Measurements from ENCODE around the gene LIN7C. TPM values are rescaled to one million over a fixed set of nuclear protein-coding genes. Genes with fewer than 3 reads are reported as not detected.

LIN7C gene
- total and polyA plus RNA-seq, 2 experiments from 2014 or later: 13.1 to 18.8 TPM

- no peak for TF ChIP-seq CTCF (IDR thresholded peaks at IDR 0.05; ENCODE audit: low read depth, low read length)
- Histone ChIP-seq H3K4me3 (no peak overlapping the region), H3K27me3 (no peaks in the 10 kb centered on the region), H3K9me3 (ENCODE audit: low read depth) (no peaks in the 10 kb centered on the region), H3K4me1 (ENCODE audit: low read depth) (no peaks in the 10 kb centered on the region), H3K27ac (no peak overlapping the region), H3K36me3 (no peaks in the 10 kb centered on the region)
- DNase-seq (ENCODE audit: low read depth in 1 of 2, low spot score in 1 of 2): peak in 1 of 2 donors; percentile 14
Measured at GRCh38 chr11:27532652-27533325, 26.2 kb upstream of the LIN7C start.

- H3K36me3 ChIP-seq: no peaks in the 10 kb centered on the region
- DNase-seq (ENCODE audit: low read depth in 1 of 2, low spot score in 1 of 2): no peak
- peak; percentile 11 for TF ChIP-seq CTCF (IDR thresholded peaks at IDR 0.05; ENCODE audit: low read depth, low read length)
- no peaks in the 10 kb centered on the region for H3K27me3 ChIP-seq
- no peak overlapping the region for H3K4me3 ChIP-seq
- no peaks in the 10 kb centered on the region for H3K9me3 ChIP-seq (ENCODE audit: low read depth)
- H3K27ac ChIP-seq: no peak overlapping the region
- no peaks in the 10 kb centered on the region for H3K4me1 ChIP-seq (ENCODE audit: low read depth)
Measured at GRCh38 chr11:27528712-27529111, 22.1 kb upstream of the LIN7C start.

- H3K9me3 ChIP-seq (ENCODE audit: low read depth): no peaks in the 10 kb centered on the region
- no peaks in the 10 kb centered on the region for H3K27me3 ChIP-seq
- H3K4me1 ChIP-seq (ENCODE audit: low read depth): no peaks in the 10 kb centered on the region
- DNase-seq (ENCODE audit: low read depth in 1 of 2, low spot score in 1 of 2): no peak
- H3K4me3 ChIP-seq: no peak overlapping the region
- H3K27ac ChIP-seq: no peak overlapping the region
- no peaks in the 10 kb centered on the region for H3K36me3 ChIP-seq
- no peak for TF ChIP-seq CTCF (IDR thresholded peaks at IDR 0.05; ENCODE audit: low read depth, low read length)
Measured at GRCh38 chr11:27526535-27526934, 20.0 kb upstream of the LIN7C start.

GRCh38 chr11:27525824-27526516 is 19.4 kb upstream of the LIN7C start:
- Histone ChIP-seq H3K4me1 (ENCODE audit: low read depth) (no peaks in the 10 kb centered on the region), H3K27me3 (no peaks in the 10 kb centered on the region), H3K9me3 (ENCODE audit: low read depth) (no peaks in the 10 kb centered on the region), H3K36me3 (no peaks in the 10 kb centered on the region), H3K4me3 (no peak overlapping the region), H3K27ac (no peak overlapping the region)
- TF ChIP-seq CTCF (IDR thresholded peaks at IDR 0.05; ENCODE audit: low read depth, low read length): no peak
- no peak for DNase-seq (ENCODE audit: low read depth in 1 of 2, low spot score in 1 of 2)

GRCh38 chr11:27524155-27524554 is 17.6 kb upstream of the LIN7C start:
- no peak overlapping the region for H3K4me3 ChIP-seq
- H3K4me1 ChIP-seq (ENCODE audit: low read depth): no peaks in the 10 kb centered on the region
- no peak overlapping the region for H3K27ac ChIP-seq
- no peaks in the 10 kb centered on the region for H3K9me3 ChIP-seq (ENCODE audit: low read depth)
- DNase-seq (ENCODE audit: low read depth in 1 of 2, low spot score in 1 of 2): peak; percentile 40 to 42
- no peaks in the 10 kb centered on the region for H3K27me3 ChIP-seq
- H3K36me3 ChIP-seq: no peaks in the 10 kb centered on the region
- peak; percentile 21 for TF ChIP-seq CTCF (IDR thresholded peaks at IDR 0.05; ENCODE audit: low read depth, low read length)

All from cardiac muscle cell (in vitro differentiated cells and primary cell).